IMR-90 (cell line): ENCODE results near the gene ZNF695.

Experiments
- BHLHE40 ChIP-seq: fragments of 150-350 bp; IDR thresholded peaks from 2 replicates; pipeline ENCODE4 v1.6.1; 2016; ENCODE audit warnings: mild to moderate bottlenecking, low read depth, low read length
- CEBPB ChIP-seq: IDR thresholded peaks from 2 replicates; pipeline ENCODE4 v1.6.1; 2012; ENCODE audit warnings: low read depth, low read length, improper control_type of control experiment
- CTCF ChIP-seq: conservative IDR thresholded peaks from 2 replicates; pipeline ENCODE4 v1.5.1; 2012; ENCODE audit warnings: mild to moderate bottlenecking, low read depth, low read length, improper control_type of control experiment
- FOS ChIP-seq: fragments of 150-350 bp; IDR thresholded peaks from 2 replicates; pipeline ENCODE4 v1.6.1; 2016; ENCODE audit warnings: low read depth, low read length
- MAFK ChIP-seq: IDR thresholded peaks from 2 replicates; pipeline ENCODE4 v1.6.1; 2012; ENCODE audit warnings: low read depth, low read length, improper control_type of control experiment
- MAZ ChIP-seq: IDR thresholded peaks from 2 replicates; pipeline ENCODE4 v1.6.1; 2012; ENCODE audit warnings: low read depth, mild to moderate bottlenecking, low read length, improper control_type of control experiment, moderate library complexity, borderline replicate concordance
- NFE2L2 ChIP-seq: fragments of 150-350 bp; IDR thresholded peaks from 2 replicates; pipeline ENCODE4 v1.6.1; 2016; ENCODE audit warnings: low read depth, mild to moderate bottlenecking, low read length
- POLR2A ChIP-seq: IDR thresholded peaks from 2 replicates; pipeline ENCODE4 v1.6.1; 2012; ENCODE audit warnings: mild to moderate bottlenecking, low read depth, low read length
- RAD21 ChIP-seq: IDR thresholded peaks from 2 replicates; pipeline ENCODE4 v1.6.1; 2012; ENCODE audit warnings: low read length, improper control_type of control experiment
- RCOR1 ChIP-seq: IDR thresholded peaks from 2 replicates; pipeline ENCODE4 v1.6.1; 2012; ENCODE audit warnings: mild to moderate bottlenecking, low read length, improper control_type of control experiment; ENCODE audit not compliant: insufficient replicate concordance
- RFX5 ChIP-seq: IDR thresholded peaks from 2 replicates; pipeline ENCODE4 v1.8.0; 2012; ENCODE audit warnings: low read depth, mild to moderate bottlenecking, low read length, moderate library complexity

- TF ChIP-seq CTCF (no peak), RCOR1 (no peak), MAFK (no peak), NFE2L2 (no peak), POLR2A (no peak), FOS (no peak), CEBPB (no peak), MAZ (no peak), BHLHE40 (no peak), RFX5 (no peak), RAD21 (no peak)
Observed at GRCh38 chr1:246971969-246972368, 35.9 kb downstream of the ZNF695 start.
